ENCODE results near the gene RCE1.

DNA sequence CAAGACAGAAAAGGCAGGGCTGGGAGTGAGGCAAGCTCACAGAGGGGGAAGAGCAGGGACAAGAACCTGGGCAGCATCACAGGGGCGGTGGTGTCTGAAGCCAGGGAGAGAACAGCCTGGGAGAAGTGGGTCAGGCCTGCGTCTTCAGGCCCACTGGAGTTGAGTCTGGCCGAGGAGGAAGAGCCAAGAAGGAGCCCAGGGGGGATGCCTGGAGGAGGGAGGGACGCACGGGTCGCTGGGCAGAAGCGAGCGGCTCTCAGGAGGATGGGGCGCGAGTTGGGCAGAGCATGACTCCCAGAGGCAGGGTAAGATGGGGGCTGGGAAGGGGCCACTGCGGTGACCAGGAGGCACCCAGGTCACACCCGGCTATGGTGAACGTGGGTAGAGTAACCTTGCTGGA is 32.1 kb downstream of the RCE1 start:
- TF ChIP-seq ZC3H10 (CRISPR knock-in tag; IDR thresholded peaks at IDR 0.05) (no peak), SNAI2 (CRISPR knock-in tag; IDR thresholded peaks at IDR 0.05) (no peak), ISL1 (CRISPR knock-in tag; IDR thresholded peaks at IDR 0.05) (no peak), ZFP30 (CRISPR knock-in tag; IDR thresholded peaks at IDR 0.05) (no peak), ARNTL (CRISPR knock-in tag; IDR thresholded peaks at IDR 0.05; ENCODE audit: borderline replicate concordance, low read depth) (no peak), GLIS3 (CRISPR knock-in tag; IDR thresholded peaks at IDR 0.05) (no peak), RARB (CRISPR knock-in tag; IDR thresholded peaks at IDR 0.05) (no peak), OSR1 (CRISPR knock-in tag; IDR thresholded peaks at IDR 0.05) (no peak), ZFP3 (CRISPR knock-in tag; IDR thresholded peaks at IDR 0.05) (no peak), ZNF565 (CRISPR knock-in tag; conservative IDR thresholded peaks at IDR 0.05; ENCODE audit: low read depth) (no peak)
- TF ChIP-seq, protein P1, sequence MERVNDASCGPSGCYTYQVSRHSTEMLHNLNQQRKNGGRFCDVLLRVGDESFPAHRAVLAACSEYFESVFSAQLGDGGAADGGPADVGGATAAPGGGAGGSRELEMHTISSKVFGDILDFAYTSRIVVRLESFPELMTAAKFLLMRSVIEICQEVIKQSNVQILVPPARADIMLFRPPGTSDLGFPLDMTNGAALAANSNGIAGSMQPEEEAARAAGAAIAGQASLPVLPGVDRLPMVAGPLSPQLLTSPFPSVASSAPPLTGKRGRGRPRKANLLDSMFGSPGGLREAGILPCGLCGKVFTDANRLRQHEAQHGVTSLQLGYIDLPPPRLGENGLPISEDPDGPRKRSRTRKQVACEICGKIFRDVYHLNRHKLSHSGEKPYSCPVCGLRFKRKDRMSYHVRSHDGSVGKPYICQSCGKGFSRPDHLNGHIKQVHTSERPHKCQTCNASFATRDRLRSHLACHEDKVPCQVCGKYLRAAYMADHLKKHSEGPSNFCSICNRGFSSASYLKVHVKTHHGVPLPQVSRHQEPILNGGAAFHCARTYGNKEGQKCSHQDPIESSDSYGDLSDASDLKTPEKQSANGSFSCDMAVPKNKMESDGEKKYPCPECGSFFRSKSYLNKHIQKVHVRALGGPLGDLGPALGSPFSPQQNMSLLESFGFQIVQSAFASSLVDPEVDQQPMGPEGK (CRISPR knock-in tag; IDR thresholded peaks at IDR 0.05; ENCODE audit: borderline replicate concordance): no peak
- TF ChIP-seq, protein P2, sequence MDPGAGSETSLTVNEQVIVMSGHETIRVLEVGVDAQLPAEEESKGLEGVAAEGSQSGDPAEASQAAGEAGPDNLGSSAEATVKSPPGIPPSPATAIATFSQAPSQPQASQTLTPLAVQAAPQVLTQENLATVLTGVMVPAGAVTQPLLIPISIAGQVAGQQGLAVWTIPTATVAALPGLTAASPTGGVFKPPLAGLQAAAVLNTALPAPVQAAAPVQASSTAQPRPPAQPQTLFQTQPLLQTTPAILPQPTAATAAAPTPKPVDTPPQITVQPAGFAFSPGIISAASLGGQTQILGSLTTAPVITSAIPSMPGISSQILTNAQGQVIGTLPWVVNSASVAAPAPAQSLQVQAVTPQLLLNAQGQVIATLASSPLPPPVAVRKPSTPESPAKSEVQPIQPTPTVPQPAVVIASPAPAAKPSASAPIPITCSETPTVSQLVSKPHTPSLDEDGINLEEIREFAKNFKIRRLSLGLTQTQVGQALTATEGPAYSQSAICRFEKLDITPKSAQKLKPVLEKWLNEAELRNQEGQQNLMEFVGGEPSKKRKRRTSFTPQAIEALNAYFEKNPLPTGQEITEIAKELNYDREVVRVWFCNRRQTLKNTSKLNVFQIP (CRISPR knock-in tag; IDR thresholded peaks at IDR 0.05; ENCODE audit: borderline replicate concordance, low read depth): no peak
- TF ChIP-seq, protein P3, sequence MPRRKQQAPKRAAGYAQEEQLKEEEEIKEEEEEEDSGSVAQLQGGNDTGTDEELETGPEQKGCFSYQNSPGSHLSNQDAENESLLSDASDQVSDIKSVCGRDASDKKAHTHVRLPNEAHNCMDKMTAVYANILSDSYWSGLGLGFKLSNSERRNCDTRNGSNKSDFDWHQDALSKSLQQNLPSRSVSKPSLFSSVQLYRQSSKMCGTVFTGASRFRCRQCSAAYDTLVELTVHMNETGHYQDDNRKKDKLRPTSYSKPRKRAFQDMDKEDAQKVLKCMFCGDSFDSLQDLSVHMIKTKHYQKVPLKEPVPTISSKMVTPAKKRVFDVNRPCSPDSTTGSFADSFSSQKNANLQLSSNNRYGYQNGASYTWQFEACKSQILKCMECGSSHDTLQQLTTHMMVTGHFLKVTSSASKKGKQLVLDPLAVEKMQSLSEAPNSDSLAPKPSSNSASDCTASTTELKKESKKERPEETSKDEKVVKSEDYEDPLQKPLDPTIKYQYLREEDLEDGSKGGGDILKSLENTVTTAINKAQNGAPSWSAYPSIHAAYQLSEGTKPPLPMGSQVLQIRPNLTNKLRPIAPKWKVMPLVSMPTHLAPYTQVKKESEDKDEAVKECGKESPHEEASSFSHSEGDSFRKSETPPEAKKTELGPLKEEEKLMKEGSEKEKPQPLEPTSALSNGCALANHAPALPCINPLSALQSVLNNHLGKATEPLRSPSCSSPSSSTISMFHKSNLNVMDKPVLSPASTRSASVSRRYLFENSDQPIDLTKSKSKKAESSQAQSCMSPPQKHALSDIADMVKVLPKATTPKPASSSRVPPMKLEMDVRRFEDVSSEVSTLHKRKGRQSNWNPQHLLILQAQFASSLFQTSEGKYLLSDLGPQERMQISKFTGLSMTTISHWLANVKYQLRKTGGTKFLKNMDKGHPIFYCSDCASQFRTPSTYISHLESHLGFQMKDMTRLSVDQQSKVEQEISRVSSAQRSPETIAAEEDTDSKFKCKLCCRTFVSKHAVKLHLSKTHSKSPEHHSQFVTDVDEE (CRISPR knock-in tag; IDR thresholded peaks at IDR 0.05): no peak

All from SK-N-SH treated with all-trans-retinoic acid at 6 μM for 48 hours (cell line).